Posterior cingulate gyrus (tissue), 11 donors: Measurements from ENCODE around the gene NFIX.

Source experiments
- DNase-seq, 10 donors: peaks; one replicate each; pipeline versions ENCODE4 v3.0.0 to v3.0.0-alpha.2; 2020 to 2021; ENCODE audit warnings: mixed read lengths in 3 of 10
- intact Hi-C: fragments of 100-400 bp; cut with DNase I; formaldehyde crosslinking; loops from one replicate; pipeline ENCODE4 v1.15.1; 2023

The NFIX gene

DNA sequence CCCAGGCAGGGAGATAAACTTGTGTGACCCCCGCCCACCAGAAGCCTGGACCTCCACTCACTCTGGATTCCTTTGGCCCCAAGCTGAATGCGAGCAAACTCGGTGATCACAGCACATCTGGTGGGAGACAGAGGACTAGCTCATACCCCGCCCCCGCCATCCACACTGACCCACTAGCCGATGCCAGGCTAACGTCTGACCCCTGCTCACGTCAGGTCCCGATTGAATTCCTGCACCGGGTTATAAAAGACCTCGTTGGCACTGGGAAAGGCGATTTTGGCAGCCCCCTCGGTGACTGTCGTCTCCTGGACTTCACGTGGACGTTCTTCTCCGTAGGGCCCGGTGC, 120.6 kb downstream of the NFIX start:
- intact Hi-C loops = no loop called here
- DNase-seq = no peak

DNA sequence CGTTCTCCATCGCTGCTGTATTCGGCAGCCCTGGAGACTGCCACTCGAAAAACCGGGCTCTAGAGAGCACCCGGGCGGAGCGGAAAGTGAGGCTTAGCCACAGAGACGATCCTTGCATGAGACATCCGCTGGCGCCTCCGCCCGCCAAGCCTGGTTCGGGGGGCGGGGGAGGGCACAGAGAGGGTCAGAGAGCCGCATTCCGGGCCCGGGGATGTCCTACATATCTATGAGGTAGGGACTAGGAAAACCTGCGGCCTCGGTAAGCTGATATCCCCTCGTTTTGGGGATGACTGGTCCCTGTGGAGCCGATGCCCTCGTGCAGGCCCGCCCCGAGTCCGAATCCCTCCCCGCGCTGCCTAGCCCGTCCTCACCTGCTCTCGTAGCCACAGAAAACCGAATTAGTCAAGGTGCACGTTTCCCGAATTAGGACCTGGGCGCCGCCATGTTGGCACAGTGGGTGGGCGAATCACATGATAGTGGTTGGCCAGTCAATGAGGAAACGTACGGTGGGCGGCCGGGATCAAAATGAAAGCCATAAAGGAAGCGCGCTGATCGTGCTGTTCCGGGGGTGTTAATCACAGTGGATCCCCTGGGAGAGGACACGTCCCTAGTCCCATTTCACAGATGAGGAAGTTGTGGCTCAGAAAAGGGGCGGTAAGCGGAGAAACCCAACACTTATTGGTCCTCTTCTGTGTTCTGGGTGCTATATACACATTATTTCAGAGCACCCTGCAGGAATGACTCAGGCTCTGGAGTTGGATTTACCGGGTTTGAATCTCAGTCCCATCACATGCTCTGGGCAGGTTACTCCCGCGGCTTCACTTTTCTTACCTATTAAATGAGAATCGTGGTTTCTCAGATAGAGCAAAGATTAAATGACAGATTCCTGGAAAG, 121.3 kb downstream of the NFIX start, which contains the start of gene TRMT1:
TRMT1 (minus strand) TSS at position 459 of the 894 bp plus-strand sequence; CDS start at position 118, 341 bp downstream.
- DNase-seq = peak; percentile 89 to 98 (median 92)
- intact Hi-C loops = no loop called here

DNA sequence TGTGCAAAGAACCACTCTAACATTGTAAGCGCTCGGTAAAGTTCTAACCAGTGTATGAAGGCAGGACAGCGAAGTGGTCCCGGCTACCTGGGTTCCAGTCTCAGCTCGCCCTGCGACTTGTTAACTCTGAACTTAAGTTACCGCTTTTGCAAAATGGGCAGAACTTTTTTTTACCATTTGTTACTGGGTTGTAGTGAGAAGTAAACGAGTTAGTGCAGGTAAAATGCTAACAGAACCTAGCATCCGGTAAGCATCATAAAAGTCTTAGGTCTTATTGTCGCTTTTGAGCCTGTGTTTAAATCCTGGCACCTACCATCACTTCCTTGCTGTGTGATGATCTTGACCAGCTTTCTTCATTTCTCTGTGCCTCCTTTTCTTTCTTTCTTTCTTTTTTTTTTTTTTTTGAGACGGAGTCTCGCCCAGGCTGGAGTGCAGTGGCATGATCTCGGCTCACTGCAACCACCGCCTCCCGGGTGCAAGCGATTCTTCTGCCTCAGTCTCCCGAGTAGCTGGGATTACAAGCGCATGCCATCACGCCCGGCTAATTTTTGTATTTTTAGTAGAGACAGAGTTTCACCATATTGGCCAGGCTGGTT, 122.0 kb downstream of the NFIX start:
- DNase-seq = peak in 1 of 10 donors; percentile 55
- intact Hi-C loops = no loop called here

DNA sequence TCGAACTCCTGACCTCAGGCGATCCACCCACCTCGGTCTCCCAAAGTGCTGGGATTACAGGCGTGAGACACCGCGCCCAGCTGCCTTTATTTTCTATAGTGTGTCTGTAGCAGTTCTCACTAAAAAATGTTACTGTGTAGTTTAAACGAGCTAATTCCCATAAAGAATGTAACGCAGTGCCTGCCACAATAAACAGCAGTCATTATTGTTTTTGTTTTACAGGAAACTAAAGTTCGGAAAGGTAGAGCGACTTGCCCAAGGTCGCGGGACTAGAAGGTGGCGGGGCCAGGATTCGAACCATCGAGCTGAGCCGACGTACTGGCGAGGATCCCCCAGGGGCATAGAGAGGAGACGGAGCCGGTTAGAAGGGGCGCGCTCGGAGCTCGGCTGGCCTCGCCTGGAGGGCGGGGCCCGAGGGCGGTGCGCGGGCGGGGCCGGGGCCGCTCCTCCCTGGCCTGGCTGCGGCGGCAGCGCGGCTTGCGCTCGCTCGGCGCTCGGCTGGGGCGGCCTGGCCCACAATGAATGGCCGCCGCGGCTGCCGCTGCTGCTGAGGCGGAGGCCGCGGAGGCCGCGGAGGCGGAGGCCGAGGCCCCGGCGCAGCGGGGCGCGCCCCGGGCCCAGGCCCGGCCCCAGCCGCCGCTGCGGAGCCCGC, 122.6 kb downstream of the NFIX start, which contains the start of gene NACC1:
NACC1 (plus strand) TSS at position 493 of the 652 bp plus-strand sequence. CDS start 16,944 bp downstream, outside the sequence.
- peak; percentile 87 to 99 (median 90) for DNase-seq
- intact Hi-C loops = loop anchor here (1.0 kb wide), 1 partner anchor 32 kb away; the partner anchor contains the start of genes IER2 and STX10

DNA sequence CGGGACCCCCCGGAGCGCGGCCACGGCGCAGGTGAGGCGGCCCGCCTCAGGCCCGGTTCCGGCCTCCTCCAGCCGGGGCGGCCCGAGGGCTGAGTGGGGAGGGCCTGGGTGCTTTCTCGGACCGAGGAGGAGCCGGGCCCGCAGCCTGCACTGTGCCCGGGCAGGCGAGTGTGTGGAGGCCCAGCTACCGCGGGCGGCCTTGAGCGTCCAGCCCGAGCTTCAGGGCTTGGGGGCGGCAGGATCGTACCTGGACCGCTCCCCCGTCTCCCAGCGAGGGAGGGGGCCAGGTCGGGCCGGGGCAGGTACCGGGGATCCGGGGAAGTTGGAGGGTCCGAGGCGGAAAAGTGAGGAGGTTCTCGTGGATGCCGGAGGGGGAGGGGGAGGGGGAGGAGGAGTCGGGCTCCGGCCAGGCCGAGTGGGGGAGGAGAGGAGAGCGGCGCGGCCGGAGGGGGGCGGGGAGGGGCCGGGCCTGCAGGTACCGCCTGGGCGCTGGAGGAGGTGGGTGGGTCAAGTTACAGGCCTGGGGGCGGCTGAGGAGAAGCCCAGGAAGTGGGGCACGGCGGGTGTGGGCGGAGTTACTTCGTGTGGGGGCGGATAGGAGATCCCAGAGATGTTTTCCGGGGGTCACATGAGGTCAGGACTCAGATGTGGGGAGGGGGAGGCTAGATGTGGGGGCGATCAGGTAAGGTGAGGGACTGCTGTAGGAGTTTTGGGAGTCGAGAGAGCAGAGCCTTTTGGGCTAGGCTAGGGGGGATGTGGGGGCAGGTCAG, 123.3 kb downstream of the NFIX start:
- DNase-seq = peak in 1 of 10 donors; percentile 78
- intact Hi-C loops = loop anchor here (1.0 kb wide), 1 partner anchor 32 kb away; the partner anchor contains the start of genes IER2 and STX10

GRCh38 chr19:13119627-13120026, 124.4 kb downstream of the NFIX start:
- intact Hi-C loops = no loop called here

DNA sequence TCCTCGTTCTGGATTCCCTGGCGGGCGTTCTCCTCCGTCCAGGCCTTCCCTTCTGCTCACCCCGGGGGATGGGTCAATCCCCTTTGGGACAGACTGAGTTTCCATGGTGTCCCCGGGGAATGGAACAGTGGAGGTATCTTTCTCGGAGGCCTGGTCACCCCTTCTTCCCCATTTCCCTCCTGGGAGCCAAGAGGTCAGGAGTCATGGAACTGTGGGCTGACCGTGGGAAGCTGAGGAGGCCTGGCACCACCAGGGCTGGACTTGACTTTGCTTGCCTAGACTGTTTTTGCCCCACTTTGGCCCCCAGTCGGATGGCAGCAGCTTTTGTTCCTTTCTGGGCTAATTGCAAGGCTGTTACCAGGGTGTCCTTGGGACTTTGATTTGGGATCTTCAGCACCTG, 124.8 kb downstream of the NFIX start:
- intact Hi-C loops = no loop called here
- DNase-seq = no peak

More at GRCh38 chr19:13119627-13120026, 124.4 kb downstream of the NFIX start:
- DNase-seq = no peak

GRCh38 chr19:13120817-13121216, 125.5 kb downstream of the NFIX start:
- DNase-seq = no peak
- intact Hi-C loops = no loop called here

DNA sequence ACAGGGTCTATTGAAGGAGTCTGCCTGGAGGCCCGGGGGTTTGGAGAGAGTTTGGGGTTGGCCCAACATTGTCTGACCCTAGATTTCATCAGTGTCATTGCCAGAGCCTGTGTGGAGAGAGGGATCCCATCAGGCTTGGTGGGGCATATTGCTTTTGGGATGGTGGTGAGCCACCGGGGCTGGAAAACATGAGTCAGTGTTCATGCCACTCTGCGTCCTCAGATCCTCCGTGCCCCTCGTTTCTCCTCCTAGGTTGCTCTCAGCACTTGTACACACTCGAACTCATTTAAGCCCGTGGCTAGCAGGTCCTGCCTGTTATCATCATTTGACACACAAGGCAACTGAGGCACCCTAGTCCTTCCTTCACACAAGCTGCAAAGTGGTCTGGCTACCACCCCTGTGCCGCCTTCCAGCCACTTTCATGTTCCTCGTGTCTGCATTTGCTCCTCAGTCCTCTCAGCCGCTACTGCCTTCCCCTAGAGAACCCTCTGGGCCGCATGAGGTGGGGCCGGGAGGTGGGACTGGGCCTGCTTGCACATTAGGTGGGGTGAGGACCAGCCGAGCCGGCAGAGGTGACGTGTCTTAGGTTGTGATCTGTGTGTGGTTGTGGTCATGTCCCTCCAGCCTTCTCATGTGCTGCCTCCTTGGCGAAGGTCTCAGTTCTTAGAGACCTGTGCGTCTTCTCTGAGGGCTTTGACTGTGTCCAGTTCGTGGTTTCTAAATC, 126.4 kb downstream of the NFIX start:
- DNase-seq = no peak
- intact Hi-C loops = no loop called here

DNA sequence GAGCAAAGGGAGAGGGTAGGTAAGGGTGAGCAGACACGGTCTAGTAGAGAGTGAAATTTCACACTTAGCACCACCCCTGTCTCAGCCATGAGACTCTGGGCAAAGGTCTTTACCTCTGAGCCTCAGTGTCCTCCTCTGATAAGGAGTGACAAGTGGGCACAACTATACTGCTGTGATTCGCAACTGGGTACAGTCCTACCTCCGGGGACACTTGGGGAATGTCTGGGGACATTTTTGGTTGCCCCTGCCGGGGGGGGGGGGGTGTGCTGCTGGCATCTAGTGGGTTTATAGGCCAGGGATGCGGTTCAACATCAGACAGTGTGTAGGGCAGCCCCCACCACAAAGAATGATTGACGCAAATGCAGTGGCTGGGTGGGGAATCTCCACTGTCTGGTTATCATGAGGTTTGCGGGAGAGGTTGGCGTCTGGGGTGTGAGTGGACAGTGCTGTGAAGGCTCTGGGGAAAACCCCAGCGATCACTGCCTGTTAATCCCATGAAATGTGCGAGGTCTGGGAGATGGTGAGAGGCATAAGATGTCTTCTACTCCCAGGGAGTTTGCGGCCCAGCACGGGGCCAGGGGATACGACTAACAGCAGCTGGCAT, 127.1 kb downstream of the NFIX start:
- no peak for DNase-seq
- intact Hi-C loops = no loop called here

- DNase-seq = peak in 8 of 10 donors; percentile 46 to 94 (median 70)
- intact Hi-C loops = no loop called here
These were observed 128.0 kb downstream of the NFIX start for GRCh38 chr19:13122980-13123957.

DNA sequence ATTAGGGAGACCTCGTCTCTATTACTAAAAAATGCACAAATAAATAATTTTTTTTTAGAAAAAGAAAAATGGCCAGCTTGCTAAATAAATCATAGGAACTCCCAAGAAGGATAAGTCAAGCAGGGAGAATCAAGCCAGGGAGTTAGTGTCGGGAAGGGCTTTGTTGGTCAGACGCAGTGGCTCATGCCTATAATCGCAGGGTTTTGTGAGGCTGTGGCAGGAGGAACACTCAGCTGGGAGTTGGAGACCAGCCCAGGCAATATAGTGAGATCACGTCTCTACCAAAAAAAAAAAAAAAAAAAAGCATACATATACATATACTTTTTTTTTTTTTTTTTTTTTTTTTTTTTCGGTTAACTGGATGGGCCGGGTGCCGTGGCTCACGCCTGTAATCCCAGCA, 131.8 kb downstream of the NFIX start:
- DNase-seq = no peak
- intact Hi-C loops = no loop called here

GRCh38 chr19:13127811-13128575, 132.7 kb downstream of the NFIX start:
- intact Hi-C loops = no loop called here
- peak in 1 of 10 donors; percentile 86 for DNase-seq

- intact Hi-C loops = no loop called here
- DNase-seq = no peak
These were observed 133.3 kb downstream of the NFIX start for GRCh38 chr19:13128583-13128982.

DNA sequence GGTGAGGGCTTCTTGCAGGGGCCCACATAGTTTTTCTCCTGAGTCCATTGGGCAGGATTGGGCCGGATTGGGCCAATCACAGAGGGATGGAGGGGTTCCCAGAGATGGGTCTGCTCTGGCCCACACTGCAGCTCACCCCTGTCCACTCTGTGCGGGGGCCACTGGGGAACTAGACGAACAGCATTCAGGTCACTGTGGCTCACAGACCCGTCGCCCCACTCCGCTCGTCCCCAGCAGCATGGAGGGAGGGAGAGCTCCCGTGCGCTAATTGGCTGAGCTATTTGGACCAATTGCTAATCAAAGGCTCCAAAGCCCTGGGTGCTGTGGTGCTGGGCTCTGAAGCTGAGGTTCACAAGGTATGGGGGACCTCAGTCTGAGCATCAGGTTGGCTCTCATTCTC, 134.1 kb downstream of the NFIX start:
- no peak for DNase-seq
- intact Hi-C loops = no loop called here

GRCh38 chr19:13130886-13131490, 135.7 kb downstream of the NFIX start:
- DNase-seq = no peak
- intact Hi-C loops = no loop called here
